Measurements from ENCODE around the gene SIK2.
A peak's percentile ranks its signal among the peaks of the same experiment; 100 is the strongest.

The SIK2 gene

DNA sequence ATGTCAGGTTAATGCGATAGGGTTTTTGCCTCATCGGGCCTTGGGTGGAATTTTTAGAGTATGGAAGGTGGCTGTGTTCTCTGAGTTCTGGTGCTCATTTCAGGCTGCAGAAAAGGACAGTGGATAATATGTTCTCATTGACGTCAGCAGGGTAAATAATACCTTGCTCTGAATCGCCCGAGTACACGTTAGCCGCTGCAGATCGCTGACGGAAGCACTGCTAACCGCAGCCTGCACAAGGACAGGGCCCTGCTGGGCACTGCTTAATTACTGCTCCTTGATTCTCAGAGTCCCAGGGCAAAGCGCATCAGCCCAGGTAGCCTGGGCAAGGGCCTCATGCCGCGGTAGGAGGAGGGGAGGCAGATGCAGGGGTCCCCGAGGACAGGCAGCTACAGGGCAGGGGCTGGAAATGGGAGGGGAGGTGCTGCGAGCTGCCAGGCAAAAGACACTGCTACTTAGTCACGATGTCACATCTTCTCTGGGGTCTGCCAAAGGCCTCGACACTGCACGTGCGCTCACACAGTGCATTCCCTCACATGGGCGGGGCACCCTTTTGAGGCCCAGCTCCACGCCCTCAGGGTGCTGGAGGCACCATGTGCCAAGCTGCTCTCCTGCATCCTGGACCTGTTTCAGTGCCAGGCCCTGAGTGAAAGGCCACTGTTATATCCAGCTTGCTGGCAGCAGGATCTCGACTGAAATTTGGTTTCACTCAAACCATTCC, 128.8 kb downstream of the SIK2 start:
- DNase-seq (ENCODE audit: low spot score): no peak

DNA sequence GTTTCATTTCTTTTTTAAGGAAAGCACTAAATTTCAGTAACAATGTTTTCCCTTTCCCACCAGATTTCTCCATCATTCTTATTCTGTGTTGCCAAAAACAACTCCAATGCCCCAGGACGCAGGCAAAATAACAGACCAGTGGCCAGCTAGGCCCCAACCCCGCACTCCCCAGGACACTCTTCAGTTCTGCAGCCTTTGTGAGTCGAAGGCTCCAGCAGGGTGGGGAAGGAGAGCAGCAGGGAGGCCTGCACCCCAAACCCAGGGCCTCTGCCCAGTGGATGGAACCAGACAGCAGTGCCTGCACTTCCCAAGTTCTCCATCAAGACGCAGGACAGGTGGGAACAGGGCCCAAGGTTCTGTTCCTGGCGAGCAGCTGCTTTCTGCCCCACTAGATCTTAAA, 129.6 kb downstream of the SIK2 start:
- DNase-seq (ENCODE audit: low spot score): no peak

DNA sequence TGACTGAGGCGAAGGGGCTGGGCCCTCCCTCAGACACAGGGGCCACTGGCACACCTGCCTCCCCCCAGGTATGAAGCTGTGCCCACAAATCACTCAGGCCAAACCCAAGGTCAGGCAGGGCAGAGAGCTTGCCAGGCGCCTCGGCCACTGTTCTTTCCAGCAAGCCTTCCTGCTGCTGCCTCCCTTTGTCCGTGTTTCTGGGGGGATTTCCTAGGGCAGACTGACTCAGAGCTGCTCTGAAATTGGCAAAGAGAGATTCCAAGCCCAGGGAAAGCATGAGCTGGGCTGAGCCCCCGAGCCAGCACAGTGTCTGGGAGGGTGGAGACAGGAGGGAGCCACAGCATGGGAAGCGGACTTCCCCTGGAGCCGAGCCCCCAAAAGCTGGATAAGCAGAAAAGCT, 130.8 kb downstream of the SIK2 start:
- DNase-seq (ENCODE audit: low spot score): peak; percentile 74

DNA sequence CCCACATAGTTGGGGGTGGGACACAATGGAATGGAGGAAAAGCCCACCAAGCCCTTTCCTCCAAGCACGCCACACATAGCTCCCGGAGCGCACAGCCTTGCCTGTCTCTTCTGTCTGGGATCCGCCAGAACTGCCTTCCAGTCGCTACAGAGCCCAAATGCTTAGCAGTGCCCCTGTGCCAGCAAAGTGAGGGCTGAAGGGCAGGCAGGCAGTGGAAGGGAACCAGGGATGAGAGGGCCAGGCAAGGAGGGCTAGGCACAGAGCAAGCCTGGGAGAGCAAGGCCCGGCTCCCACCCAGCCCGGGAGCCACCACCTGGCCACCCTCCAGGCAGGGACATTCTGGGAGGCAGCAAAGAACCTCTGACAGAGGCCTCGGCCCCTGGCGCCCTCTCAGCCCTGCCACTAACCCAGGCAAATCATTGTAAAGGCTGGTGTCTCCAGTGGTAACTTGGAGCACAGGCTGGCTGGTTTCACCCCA, 131.4 kb downstream of the SIK2 start:
- no peak for DNase-seq (ENCODE audit: low spot score)

DNA sequence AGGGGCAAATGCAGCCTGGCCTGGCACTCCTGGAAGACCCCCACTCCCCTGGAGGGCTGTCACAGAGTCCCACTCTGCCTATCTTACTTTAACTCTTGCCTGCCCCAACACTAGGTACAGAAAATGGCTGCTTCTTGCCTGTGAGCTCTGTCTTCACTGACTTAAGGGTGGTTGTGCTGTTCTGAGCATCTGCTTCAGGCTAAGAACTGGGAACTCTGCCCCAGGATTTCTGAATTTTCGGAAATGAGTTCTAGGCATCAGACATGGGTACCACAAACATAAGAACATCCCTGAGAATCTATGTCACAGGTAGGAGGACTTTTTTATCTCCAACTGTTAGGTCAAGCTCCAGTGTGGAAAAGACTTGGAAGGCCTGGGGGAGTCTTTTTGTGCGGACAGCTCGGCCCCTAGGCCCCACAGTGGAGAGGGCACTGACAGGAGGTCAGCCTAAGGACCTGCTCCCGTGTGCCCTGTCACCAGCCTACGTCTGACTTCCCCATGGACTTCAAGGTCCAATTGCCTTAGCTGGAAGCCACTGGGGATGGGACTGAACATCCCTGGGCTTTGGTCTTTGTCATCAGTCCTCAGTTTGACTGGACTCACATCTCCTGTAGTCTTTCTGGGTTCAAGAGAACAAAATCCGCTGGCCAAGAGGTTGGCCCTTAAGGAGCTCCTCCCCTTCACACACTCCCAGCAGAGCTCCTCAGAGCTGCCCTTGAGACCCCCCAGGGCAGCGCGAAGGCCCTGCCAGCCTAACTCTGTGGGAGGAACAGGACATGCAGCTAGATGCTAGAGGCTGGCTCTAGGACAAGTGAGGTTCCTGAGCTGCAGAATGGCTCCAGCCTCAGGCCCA, 132.1 kb downstream of the SIK2 start:
- no peak for DNase-seq (ENCODE audit: low spot score)

DNA sequence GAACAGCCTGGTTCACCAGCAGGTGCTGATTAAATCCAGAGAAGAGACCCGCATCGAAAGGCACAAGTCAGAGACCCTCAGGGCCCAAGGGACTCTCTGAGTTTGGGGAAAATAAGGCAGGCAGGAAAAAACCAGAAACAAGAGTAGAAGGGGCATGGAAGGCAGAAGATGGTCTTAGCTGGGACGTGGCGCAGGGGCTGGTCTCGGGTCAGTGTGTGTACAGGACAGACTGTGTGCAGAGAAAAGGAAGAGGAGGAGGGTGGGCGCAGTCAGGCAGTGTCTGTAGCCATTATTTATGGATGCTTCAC, 132.7 kb downstream of the SIK2 start:
- DNase-seq (ENCODE audit: low spot score): no peak

DNA sequence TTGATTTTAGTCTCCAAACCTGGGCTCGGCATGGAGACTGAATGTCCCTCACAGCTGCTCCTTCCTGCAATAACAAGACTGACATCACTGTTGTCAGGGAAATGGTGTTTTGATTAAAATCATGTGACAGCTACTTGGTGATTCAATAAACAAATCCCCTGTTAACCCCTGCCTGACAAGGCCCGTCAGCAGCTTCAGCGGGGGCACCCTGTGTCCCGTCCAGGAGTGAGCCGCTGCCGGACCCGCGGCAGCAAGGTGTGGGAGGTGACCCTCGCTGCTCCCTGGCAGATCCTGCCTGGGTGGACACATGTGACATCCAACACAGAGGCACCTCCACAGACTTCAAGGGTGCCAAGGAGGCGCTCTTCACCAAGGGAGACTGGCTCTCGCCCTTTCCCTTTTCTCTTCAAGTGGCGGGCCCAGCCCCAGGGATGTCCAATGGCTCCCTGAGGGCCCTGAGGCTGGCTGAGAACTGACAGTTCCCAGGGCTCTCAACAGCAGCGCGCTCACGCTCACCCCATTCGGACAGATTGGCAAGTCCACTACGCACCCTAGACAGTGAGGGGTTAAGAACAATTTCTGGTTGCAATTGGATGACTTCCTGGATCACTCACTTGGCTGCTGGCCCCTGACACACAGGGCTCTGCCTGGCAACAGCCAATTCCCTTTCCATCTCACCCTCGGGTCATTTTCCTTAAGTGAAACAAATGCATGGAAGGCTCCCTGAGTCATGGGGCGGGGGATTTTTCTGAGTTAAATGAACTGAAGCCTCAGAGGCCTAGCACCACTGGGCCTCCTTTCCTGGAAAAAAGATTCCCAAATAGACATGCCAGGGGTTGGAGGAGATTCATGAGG, 133.2 kb downstream of the SIK2 start:
- peak; percentile 93 for DNase-seq (ENCODE audit: low spot score)

DNA sequence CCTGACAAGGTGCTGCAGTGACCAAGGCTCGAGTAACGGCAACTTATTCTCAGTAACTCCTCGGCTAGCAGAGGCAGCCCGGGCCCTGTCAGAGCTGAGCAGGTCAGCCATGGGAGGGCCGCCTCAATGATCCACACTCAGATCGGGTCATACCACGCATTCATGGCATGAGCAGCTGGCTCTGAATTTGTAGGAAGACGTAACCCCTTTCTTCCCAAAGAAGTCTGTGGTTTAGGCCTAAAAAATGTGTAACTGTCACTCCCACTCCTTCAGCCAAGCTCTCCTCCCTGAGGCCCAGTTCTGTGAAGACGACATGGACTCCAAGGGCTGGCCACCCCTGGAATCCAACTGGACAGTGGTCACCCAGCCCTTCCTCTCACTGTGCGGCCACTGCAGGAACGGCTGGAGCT, 133.9 kb downstream of the SIK2 start:
- DNase-seq (ENCODE audit: low spot score): peak; percentile 63

DNA sequence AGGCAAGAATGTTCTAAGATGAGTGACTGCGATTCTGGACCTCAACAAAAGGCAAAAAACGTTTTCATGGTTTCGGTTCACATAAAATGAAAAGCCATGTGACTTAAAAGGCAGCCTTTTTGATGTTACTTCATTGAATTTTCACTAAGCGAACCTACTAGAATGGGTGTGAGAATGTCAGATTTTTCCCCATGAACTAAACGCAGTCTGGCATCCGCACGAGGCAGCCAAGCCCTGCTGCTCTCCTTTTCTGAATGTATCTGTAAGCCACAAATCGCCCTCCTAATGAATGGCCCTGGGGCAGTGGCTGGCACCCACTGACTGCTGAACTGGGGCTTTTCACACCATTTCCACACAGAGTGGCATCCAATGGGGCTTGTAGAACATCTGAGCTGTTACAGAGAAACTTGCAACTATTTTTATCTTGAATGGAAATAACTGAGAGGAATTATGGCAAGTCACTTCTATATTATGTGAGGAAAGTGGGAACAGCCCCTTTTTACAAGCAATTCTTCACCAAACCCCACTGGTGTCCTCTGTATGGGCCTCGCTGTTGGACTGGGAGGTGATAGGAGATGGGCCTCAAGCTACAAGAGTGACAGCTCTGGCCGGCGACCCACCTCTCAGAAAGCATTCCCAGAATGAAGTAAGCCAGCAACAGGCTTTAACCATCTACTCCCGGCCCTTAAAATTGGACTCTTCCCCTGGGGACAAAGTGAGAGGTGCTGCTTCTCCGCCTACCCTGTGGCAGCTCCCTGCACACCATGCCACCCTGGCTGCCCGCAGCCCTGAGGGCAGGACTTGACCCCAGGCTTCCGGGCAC, 134.6 kb downstream of the SIK2 start:
- DNase-seq (ENCODE audit: low spot score): no peak

DNA sequence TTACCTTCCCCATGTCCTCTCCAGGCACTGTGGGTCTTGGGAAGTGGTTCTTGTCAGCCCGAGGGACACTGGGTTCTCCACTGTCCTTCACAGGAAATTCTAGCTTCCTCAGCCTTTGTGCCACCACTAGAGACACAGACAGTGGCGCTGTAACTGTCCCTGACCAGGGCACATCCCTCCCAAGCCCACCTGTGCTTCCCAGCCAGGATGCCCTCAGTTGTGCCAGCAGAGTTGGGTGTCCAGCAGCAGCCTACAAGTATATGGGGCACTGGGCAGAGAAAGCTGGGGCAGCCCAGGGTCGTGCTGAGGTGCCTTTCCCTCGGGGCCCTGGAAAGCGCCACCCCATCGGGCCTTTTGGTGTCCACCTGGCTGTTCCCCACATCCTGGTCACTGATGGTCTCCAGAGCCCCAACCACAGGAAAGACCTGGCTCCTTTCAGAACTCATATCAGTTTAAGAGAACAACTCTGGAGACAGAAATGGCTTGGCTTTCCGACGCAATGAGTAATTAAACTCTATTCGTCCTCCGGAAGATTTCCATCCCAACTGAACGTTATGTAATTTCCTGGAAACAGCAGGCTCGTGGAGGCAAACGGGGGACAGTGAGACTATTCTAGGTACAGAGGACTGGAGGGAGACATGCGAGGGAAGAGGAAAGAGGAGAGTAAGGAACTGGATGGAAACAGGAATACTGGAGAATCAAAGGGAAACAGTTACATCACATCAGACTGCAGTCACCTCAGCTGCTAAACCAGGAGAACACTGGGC, 135.4 kb downstream of the SIK2 start:
- no peak for DNase-seq (ENCODE audit: low spot score)

DNA sequence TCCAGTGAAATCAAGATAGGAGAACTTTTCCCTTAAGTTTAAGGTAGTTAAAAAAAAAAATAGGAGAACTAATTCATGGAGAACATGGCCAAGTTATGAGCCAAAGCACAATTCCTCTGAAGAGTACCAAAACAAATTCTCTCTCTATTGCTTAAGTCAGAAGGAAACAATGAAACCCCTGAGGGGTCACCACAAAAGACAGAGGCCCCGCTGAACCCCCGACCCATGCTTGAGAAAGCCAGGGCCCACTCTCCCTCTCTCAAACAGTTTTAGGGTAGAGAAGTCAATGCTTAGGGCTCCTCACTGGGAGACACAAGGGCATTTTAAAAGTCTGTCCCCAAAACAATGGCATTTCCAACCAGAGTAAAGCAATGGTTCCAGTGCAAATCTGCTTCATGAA, 137.1 kb downstream of the SIK2 start:
- DNase-seq (ENCODE audit: low spot score): no peak

DNA sequence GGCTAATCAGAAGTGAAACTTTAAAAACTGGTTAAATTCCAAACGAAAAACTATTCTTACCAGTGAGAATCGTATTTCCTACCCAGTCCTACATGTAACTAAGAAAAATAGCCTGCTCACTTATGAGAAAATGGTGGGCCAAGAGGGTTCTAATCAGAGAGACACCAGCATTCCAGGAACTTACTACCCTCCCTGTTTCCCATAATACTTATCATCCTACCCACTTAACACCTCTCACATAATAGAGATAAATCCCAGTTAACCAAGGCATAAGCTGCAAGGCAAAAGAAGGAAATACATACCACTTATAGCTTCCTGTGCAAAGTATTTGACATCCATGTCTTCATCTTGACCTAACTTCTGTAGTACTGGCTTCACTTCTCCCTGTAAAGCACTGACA, 139.5 kb downstream of the SIK2 start:
- no peak for DNase-seq (ENCODE audit: low spot score)

DNA sequence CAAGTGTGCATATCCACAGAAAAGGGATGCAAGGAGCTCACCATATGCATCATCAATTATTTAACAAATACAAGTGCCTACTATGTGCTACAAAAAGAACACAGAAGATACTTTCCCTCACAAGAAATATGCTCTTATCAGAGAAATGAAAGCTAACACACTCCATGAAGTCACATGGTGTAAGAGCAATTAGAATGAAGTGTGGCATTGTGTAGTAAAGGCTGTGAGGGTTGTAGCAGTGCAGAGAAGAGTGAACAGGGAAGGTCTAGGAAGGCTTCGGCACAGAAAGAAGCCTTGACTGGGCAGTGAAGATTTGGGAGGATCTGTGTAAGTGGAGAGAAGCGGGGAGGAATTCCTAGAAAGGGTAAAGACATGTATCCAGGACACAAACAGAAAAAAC, 141.5 kb downstream of the SIK2 start:
- DNase-seq (ENCODE audit: low spot score): no peak

DNA sequence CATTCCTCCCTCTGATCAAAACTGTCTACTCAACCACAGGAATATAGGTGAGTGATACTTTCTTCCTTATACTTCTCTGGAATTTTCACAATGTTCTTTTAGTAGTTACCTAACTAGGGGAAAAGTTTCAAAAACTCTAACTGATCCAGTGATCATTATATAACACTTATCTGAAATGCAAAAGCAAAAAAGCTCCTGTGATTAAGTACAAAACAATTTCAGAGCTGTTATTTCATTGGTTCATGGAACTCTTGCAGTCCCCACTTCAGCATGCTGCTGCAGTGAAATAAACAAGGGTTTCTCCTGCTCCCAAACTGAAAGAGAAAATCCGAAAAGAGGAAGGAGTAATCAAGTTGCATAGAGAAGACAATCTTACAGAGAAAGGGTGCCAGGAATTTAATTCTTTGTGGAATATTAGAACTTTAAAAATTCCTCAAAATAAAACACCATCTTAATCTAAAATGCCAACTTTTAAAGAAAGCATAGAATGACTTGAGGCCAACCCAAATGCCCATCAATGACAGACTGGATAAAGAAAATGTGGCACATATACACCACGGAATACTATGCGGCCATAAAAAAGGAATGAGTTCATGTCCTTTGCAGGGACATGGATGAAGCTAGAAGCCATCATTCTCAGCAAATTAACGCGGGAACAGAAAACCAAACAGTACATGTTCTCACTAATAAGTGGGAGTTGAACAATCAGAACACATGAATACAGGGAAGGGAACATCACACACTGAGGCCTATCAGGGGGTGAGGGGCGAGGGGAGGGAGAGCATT, 143.7 kb downstream of the SIK2 start:
- DNase-seq (ENCODE audit: low spot score): peak; percentile 60

DNA sequence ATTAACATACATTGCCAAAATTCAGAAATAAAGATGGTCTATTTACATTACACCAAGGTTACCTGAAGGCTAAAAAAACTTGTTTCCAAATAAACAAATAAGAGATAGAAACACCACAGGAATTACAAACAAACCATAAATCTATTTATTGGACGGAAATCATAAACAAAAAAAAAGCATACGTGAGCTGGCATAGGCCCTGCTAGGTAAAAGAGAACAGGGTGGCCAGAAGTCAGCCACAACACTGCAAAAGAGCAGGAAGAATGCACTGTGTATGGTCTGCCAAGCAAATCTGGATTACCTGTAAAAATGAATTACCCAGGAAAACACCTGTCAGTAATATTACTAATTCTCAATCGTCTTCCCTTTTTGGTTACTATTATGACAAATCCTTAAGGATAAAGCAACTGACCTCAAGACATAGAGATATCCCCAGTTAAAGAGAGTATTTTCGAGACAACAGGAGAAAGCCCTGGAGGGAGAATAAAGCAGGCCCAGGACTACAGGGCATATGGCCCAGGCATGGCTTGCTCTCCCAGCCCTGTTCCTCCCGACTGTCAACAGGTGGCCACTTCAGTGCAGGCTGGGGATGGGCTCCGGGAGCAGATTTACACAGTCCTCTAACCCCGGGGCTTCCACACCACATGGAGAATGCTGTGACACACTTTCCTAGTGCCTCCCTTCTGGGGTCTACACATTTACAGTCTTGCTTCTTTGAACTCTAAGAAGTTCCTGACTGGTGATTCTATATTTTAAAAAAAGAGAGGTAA, 146.0 kb downstream of the SIK2 start:
- no peak for DNase-seq (ENCODE audit: low spot score)

DNA sequence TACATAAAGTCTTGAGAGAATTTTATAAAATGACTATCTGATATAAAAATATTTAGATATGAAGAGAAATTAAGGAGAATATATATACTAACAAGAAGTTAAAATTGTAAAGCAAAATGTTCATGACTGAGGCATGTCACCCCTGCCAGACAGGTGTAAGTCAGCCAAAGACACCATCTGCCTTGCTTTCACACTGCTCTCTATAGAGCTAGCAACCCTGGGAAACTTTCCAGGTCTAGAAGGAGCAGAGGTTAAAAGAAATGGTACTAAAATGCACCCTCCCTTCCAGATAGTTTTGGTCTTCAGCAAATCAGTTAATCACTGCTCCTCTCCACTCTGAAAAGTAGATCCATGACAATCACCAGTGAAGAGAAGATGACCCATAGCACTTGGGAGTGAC, 147.4 kb downstream of the SIK2 start:
- no peak for DNase-seq (ENCODE audit: low spot score)

DNA sequence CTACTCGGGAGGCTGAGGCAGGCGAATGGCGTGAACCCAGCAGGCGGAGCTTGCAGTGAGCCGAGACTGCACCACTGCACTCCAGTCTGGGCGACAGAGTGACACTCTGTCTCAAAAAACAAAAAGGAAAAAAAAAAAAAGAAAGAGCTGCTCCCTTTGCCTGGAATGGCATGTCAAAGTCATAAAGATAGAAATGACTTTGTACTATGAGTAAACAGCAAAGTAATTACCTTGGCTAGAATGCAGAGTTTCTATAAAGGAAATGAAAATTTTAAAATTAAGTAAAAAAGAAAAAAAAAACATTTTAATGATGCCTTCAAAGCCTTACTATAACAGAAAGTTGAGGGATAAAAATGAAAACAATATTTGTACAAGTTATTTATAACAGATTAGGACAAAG, 153.8 kb downstream of the SIK2 start:
- DNase-seq (ENCODE audit: low spot score): no peak

DNA sequence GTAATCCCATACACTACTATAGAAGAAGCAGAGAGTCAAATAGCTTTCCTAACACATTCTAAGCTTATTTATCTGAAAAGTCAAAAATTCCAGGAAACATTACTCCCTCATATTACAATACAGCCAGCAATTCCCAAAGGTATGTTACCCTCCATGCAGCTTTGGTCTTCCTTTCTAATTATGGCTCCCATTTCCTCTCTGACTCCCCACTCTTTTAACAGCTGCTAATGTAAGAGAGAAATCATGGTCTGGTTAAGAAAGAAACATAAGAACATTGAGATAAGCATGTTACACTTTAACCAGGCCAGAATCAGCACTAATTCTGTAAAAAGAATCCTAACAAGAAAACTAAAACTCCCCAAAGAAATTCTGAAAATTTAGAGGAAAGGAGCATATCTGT, 157.1 kb downstream of the SIK2 start:
- DNase-seq (ENCODE audit: low spot score): no peak

DNA sequence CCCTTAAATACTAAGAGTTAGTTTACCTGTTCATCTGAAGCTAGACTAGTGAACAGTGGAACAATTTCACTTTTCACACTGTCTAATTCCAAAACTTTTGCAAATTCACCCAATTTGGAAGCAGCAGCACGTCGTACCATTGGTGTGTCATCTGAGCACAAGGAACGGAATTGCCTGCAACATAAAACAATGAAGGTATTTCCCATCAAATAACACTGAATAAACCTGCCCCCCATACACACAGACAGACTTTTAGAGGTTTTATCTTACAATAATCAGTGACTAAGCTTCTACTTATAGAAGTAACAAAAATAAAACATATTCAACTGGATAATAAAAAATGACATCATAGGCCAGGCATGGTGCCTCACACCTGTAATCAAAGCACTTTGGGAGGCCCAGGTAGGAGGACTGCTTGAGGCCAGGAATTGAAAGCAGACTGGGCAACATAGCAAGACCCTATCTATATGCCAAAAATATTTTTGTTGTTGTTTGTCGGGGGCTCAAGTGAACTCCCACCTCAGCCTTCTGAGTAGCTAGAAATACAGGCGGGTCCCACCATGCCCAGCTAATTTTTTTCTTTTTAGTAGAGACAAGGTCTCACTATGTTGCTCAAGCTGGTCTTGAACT, 157.6 kb downstream of the SIK2 start:
- DNase-seq (ENCODE audit: low spot score): no peak
